ENCODE data around the gene OTUD4. TPM values are rescaled to one million over a fixed set of nuclear protein-coding genes. Genes with fewer than 3 reads are reported as not detected.

Gene OTUD4, protein sequence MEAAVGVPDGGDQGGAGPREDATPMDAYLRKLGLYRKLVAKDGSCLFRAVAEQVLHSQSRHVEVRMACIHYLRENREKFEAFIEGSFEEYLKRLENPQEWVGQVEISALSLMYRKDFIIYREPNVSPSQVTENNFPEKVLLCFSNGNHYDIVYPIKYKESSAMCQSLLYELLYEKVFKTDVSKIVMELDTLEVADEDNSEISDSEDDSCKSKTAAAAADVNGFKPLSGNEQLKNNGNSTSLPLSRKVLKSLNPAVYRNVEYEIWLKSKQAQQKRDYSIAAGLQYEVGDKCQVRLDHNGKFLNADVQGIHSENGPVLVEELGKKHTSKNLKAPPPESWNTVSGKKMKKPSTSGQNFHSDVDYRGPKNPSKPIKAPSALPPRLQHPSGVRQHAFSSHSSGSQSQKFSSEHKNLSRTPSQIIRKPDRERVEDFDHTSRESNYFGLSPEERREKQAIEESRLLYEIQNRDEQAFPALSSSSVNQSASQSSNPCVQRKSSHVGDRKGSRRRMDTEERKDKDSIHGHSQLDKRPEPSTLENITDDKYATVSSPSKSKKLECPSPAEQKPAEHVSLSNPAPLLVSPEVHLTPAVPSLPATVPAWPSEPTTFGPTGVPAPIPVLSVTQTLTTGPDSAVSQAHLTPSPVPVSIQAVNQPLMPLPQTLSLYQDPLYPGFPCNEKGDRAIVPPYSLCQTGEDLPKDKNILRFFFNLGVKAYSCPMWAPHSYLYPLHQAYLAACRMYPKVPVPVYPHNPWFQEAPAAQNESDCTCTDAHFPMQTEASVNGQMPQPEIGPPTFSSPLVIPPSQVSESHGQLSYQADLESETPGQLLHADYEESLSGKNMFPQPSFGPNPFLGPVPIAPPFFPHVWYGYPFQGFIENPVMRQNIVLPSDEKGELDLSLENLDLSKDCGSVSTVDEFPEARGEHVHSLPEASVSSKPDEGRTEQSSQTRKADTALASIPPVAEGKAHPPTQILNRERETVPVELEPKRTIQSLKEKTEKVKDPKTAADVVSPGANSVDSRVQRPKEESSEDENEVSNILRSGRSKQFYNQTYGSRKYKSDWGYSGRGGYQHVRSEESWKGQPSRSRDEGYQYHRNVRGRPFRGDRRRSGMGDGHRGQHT
- 26.1 and 35.4 TPM in 2 replicates for total RNA-seq

DNA sequence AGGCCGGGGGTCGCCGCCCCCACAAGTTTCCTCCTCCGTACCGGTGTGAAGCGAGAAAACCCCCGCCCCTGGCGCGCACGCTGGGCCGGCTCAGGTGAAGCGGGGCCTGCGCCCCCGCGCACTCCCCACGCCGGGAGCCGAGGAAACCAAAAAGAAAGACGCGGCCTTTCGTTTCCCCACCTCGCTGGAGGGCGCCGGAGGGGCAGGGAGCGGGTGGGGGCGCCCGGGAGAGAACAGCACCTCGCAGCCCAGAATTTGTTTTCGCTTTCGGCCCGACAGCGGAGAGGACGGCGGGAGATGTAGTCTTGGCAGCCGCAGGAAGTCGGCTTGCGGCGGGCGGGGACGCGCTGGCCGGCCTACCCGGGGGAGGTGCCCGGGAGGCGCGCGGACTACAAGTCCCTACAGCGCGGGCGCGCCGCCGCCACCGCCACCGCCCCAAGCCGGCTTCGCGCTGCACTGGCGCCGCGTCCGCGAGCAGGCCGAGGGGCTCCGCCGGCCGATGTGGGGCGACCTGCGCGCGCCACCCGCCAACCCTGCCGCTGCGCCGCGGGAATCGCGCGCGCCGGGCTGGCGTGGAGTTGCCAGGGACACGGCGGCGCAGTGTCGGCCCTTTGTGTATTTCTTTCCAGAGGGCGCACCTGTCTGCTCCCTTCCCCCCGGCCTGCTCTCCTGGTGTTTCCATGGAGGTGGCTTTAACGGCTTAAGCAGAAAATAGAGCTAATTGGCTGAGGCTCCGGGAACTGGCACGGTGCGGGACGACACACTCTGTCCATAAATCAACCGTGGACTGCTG is at the start of gene OTUD4:
Gene OTUD4 (minus strand): TSS at position 292 of the 793 bp plus-strand sequence. CDS start 616 bp downstream, outside the sequence.

DNA sequence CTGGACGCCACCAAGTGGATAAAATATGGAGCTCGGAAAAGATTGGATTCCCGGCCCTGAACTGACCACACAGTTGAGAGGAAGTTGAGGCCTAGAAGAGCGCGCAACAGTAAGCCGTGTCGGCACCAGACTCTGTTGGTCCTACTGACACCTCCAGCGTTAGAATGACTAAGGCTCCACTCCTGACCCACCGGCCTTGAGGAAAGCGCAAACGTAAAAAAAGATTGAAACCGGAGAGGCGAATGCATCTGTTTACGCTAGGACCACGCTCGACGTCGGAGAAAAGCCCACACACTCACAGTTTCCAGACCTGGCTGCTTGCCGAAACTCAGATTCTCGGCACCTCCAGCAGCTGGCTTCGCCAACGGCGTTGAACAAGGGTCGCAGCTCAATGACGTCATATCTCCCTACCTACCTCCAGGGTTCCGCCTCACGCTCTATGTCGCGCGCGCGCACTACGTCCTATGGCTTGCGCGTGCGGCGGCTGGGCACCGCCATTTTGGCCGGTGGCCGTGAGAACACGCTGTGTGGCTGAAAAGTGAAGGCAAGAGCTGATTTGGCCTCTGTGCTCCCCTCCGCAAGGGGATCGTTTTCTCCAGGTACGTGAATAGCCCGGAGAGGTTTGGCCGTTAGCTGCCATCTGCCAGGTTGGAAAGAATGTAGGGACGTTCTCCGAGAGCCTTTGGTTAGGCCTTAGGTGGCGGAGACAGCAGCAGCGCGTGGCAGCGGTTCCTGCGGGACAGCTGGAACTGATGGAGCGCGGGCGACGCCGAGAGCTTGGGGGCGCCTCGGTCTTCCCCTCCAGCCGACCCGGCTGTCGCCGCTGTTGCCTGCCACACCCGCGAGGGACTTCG is 82.3 kb downstream of the OTUD4 start, which contains the start of the genes ABCE1 and ANAPC10:
Gene ABCE1 (plus strand): TSS at position 491 of the 854 bp plus-strand sequence. CDS start 6,102 bp downstream, outside the sequence.
Gene ANAPC10 (minus strand): TSS at position 376 of the 854 bp plus-strand sequence. CDS start 2,097 bp downstream, outside the sequence.

Small RNA genes lying within 50 kb of the gene (small RNA-seq; reads per million reads assigned to genes)
- gene RF00019, result not detected

Other genes starting within 250 kb of the OTUD4 start
- gene ANAPC10, start 82.4 kb downstream of the OTUD4 start, total RNA-seq, result 25.8 and 27.2 TPM in 2 replicates
- 166 and 190 TPM in 2 replicates for gene ABCE1, start 82.3 kb downstream of the OTUD4 start, total RNA-seq

Measured in subcutaneous preadipocyte (primary cell).